ENCODE measurements around the gene CYTH1. TPM values are rescaled to one million over a fixed set of nuclear protein-coding genes. Genes with fewer than 3 reads are reported as not detected.

The CYTH1 gene
- polyA plus RNA-seq, 1 experiment, result 12.8 TPM

- Histone ChIP-seq H3K36me3 (ENCODE audit: control insufficient read depth, insufficient read depth, low read length) (no peaks in the 10 kb centered on the region), H3K27me3 (ENCODE audit: control insufficient read depth, insufficient read depth, low read length) (peaks cover 4% of the 10 kb centered on the region; the same call in 1 of the 2 replicates), H3K4me3 (ENCODE audit: low read depth, low read length) (no peak overlapping the region)
- no peak for DNase-seq (ENCODE audit: low read depth)
- ChIA-PET CTCF (no interaction called here), POLR2A (no interaction called here)
- no peak for TF ChIP-seq CTCF (IDR thresholded peaks at IDR 0.05; ENCODE audit: insufficient read depth, low read depth, low read length)
Measured at GRCh38 chr17:78644224-78644623, 137.8 kb downstream of the CYTH1 start.

DNA sequence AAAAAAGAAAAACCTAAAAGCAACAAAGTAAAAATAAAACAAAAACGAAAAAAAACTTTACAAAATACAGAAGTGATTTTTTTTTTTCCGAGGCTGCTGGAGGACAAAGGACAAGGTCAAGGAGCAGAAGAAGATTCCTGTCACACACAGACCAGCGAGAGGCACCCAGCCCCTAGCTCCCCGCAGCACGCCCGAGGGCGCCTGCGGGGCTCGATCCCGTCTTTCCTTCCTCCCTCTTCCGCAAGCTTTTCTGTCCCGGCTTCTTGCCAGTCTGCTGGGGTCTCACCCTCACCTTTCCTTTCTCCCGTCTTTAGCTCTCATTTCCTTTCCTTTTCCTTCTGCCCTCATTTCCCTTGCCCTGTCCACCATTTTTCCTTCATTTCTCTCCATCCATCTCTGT, 138.7 kb downstream of the CYTH1 start:
- H3K36me3 ChIP-seq (ENCODE audit: control insufficient read depth, insufficient read depth, low read length), result no peaks in the 10 kb centered on the region
- H3K4me3 ChIP-seq (ENCODE audit: low read depth, low read length), result no peak overlapping the region
- no peak for DNase-seq (ENCODE audit: low read depth)
- no peak for TF ChIP-seq CTCF (IDR thresholded peaks at IDR 0.05; ENCODE audit: insufficient read depth, low read depth, low read length)
- H3K27me3 ChIP-seq (ENCODE audit: control insufficient read depth, insufficient read depth, low read length), result peaks cover 3% of the 10 kb centered on the region; the same call in 1 of the 2 replicates
- ChIA-PET CTCF (no interaction called here), POLR2A (no interaction called here)

DNA sequence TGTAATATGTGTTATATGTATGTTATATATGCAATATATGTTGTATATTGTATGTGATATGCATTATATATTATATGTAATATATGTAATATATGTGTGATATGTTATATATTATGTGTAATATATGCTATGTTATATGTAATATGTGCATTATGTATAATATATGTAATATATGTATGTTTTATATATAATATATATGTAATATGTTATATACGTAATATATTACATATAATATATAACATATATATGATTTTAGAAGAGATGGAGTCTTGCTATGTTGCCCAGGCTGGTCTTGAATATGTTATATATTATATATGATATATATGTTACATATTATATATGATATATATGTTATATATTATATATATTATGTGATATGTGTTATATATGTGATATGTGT, 139.4 kb downstream of the CYTH1 start:
- ChIA-PET CTCF (no interaction called here), POLR2A (no interaction called here)
- no peak for TF ChIP-seq CTCF (IDR thresholded peaks at IDR 0.05; ENCODE audit: insufficient read depth, low read depth, low read length)
- no peaks in the 10 kb centered on the region for H3K36me3 ChIP-seq (ENCODE audit: control insufficient read depth, insufficient read depth, low read length)
- H3K4me3 ChIP-seq (ENCODE audit: low read depth, low read length), result no peak overlapping the region
- 0 out of 2 replicates have a peak, but pooled peaks cover 1% of the 10 kb centered on the region for H3K27me3 ChIP-seq (ENCODE audit: control insufficient read depth, insufficient read depth, low read length)
- no peak for DNase-seq (ENCODE audit: low read depth)

- no peak for DNase-seq (ENCODE audit: low read depth)
- POLR2A ChIA-PET, result no interaction called here
Measured at GRCh38 chr17:78641666-78642065, 140.4 kb downstream of the CYTH1 start.

GRCh38 chr17:78641243-78641642, 140.8 kb downstream of the CYTH1 start:
- DNase-seq (ENCODE audit: low read depth), result no peak
- POLR2A ChIA-PET, result no interaction called here
- no peaks in the 10 kb centered on the region for H3K36me3 ChIP-seq (ENCODE audit: control insufficient read depth, insufficient read depth, low read length)
- no peak for TF ChIP-seq CTCF (IDR thresholded peaks at IDR 0.05; ENCODE audit: insufficient read depth, low read depth, low read length)
- CTCF ChIA-PET, result no interaction called here
- no peak overlapping the region for H3K4me3 ChIP-seq (ENCODE audit: low read depth, low read length)
- H3K27me3 ChIP-seq (ENCODE audit: control insufficient read depth, insufficient read depth, low read length), result peaks cover 6% of the 10 kb centered on the region; the same call in 1 of the 2 replicates

More at GRCh38 chr17:78641666-78642065, 140.4 kb downstream of the CYTH1 start:
- H3K27me3 ChIP-seq (ENCODE audit: control insufficient read depth, insufficient read depth, low read length), result peaks cover 6% of the 10 kb centered on the region; the same call in 1 of the 2 replicates
- CTCF ChIA-PET, result no interaction called here
- no peak overlapping the region for H3K4me3 ChIP-seq (ENCODE audit: low read depth, low read length)
- no peaks in the 10 kb centered on the region for H3K36me3 ChIP-seq (ENCODE audit: control insufficient read depth, insufficient read depth, low read length)
- no peak for TF ChIP-seq CTCF (IDR thresholded peaks at IDR 0.05; ENCODE audit: insufficient read depth, low read depth, low read length)
